GM18873 (cell line): ENCODE measurements around the gene DNAJA4.

Source experiments
- ATAC-seq: cut with Tn5 transposase; IDR thresholded peaks from one replicate; pipeline ENCODE4 v1.9.1; 2021; ENCODE audit warnings: mild to moderate bottlenecking, moderate library complexity, moderate number of reproducible peaks; ENCODE audit not compliant: unreplicated experiment, low FRiP score

Gene DNAJA4

DNA sequence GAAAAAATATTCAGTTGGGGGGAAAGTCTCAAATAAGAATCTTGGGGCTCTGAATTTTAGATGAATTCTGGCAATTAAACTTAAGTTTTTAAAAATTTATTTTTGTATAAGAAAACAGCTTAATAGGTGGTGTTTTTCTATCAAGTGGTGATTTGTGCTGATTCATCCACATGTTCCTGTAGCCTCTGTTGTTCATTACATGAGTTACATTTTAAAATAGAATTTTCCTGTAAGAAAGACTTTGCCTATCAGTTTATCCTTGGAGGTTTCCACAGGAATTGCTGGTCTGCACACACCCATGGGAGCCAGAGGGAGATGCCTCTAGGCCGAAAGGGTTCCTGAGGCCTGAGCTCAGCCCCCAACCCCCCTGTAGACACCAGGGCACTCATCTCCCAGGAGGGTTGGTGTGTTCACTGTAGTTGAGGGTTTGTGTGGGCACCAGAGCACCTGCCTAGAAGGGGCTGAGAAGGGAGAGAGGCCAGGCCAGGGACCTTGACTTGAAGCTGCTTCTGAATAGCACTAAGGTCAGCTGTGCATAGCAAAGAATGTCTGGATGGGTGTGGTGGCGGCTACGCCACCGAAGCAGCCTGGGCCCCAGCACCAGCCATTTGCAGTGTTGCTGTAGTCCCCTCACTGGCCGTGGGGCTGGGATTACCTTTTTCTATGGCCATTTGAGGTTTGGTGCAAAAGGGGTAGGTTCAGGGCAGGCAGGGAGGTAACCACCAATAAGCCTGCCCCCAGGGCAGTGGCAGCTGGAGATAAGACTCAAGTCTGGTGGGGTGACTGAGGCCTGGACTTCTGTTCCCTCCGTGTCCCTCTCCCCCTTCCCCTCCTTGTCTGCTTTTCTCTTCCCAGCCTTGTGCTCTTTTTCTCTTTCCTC, 11.9 kb downstream of the DNAJA4 start:
- no peak for ATAC-seq

DNA sequence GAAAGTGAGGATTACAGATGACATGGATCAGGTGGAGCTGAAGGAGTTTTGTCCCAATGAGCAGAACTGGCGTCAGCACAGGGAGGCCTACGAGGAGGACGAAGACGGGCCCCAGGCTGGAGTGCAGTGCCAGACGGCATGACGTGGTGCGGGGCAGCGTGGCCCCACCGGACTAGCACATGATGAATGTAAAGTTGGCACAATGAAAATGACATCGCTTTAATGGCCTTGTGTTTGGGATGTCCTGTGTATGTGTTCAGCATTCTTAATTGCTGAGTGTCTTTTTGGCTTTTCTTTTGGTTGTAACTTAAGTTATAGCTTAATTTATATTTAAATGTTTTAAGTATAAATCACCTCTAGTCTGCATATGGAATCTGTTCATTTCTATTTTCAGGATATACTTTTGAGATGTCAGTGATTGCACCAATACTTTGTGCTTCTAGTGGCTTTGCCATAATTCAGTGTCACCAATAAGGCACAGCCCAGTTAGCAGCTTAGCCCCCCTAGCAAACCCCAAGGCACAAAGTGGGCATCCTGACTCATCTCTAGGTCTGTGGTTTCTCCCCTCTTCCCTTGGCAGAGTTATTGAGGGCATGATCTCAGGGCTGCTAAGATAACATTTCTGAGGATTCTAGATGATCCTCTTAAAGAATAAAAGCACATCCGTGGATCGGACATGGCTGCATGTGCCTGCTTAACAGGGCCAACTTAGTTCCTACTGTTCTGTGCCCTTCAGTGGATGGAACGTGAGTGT, 16.1 kb downstream of the DNAJA4 start:
- ATAC-seq = no peak

DNA sequence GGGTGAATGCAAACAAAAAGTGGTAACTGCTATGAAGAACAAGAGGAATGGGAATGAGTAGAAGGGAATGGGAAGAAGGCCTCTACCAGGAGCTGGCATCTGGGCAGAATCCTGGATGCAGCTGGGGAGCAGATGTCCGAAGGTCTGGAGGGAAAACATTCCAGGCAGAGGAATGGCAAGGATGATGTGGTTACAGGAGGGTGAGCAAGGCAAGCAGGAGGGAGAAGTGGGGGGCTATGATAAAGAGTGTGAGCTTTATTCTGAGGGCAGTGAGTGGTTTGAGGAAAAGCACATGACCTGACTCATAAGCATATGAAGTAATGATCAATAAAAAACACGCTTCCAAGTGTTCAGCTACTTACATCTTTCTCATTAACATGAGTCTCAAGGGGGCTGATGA, 18.0 kb downstream of the DNAJA4 start:
- no peak for ATAC-seq

DNA sequence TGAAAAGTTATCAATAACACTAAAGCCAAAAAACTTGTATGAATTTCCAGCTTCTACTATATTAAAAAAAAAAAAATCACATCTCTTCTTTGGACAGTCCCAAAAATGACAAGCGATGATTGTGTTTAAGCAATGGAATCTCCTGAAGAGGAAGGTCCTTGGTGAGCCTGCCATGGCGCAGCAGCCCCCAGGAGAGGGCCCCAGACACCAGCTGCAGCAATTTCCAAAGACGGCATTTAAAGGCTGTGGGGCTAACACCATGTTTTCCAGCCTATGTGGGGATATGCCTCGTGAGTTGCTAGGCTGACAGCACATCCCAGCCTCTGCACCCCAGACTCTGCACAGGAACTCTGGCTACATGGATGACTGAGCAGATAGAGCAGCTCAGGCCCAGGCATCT, 20.4 kb downstream of the DNAJA4 start:
- no peak for ATAC-seq

DNA sequence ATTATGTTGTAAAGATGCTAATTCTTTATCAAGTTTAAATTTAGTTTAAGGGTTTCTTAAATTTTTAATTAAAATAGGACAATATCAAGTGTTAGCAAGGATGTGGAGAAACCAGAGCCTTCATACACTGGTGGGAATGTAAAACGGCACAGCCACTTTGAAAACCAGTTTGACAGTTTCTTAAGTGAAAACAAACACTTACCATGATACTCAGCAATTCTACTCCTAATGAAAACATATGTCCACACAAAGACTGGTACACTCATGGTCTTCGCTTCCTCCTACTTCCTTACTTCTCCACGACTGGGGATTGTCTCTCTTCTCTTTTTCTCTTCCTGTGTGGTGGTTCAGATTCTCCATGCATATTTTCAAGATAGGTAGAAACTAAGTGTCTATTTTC, 25.9 kb downstream of the DNAJA4 start:
- no peak for ATAC-seq

DNA sequence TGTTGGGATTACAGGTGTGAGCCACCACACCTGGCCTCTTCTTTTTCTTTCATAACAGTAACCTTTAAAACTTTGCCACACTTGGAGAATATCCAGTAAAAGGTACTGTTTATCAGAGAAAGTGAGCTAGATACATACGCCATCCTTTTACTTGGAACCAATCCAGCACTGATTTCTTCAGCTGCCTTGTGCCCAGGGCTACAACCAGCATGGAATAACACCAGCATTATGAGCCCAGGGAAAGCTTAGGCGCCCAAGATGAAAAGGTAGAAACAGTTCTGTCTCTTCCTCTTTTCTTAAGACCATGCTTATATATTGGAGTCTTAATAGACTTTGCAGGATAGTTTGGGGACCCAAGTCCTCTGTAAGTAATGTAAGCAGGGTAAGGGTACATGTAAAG, 26.7 kb downstream of the DNAJA4 start:
- no peak for ATAC-seq

DNA sequence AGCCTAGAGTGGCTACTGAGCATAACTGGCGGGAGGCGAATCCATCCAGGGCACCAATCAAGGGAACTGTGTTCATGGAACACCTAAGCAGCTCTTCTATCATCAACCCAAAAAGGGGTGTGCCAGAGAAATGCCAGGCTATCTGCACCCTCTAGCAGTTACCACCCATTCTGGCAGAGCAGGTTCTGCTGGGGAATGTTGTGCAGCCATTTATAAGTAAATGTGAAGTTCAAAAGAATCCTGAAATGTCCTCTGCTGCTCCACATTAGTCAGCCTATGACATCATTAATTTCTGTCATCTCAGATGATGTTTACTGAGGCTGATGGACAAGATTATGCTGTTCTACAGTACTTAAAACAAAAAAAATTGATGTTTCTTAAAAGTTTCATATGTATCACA, 27.3 kb downstream of the DNAJA4 start:
- no peak for ATAC-seq

DNA sequence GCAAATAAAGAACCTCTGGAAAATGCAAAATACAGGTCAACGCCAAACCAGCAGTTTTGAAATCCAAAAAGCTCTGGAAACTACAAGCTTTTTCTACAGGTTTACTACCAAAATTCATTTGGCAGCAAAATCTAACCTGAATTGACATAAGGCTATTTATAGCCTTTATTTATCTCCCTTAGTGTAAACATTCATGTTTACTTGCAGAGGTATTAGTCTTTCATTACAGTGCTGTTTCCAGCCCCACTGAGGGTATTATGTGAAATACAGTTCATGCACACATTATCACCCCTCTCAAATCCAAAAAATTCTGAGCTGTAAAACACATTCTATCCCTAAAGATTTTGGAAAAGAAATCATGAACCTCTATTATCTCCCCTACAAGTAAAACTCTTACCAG, 27.9 kb downstream of the DNAJA4 start:
- no peak for ATAC-seq

DNA sequence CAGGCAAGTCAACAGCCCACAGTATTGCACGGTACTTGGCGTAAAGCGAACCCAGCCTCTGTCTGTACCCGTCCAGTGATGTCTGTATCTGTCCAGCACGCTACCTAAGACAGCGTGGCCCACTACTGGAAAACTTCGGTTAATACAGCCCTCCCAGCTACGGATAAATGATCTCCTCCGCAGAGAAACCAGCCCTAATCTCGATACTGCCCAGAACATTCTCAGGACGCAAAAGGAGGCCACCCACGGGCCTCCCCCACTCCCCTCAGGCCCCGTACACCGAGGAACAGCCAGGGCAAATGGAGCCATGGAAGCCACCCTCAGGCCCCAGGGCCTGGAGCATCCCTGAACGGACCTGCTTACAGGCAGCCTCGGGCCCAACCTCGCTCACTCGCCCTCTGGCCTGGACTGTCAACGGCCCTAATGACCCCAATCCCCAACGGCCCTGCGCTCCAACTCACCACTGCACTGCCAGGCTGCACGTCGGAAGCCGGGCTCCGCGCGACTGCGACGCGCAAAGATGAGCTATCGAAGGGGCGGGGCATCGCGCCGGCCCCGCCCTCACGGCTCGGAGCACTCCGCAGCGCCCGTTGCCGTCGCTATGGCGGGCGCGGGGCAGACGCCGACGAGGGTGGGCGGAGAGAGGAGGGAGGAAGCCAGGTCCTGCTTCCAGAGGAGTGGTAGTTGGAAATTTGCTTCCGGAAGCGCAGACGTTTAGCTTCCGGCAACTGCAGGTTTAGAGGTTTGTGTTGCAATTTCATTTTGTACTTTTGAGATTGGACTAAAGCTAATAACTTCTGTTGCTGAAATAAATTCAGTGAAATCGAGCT, 35.0 kb downstream of the DNAJA4 start, which contains the start of gene SKIC8:
TSS of gene SKIC8 (minus strand) at position 509 of the 830 bp plus-strand sequence. CDS start 3,923 bp downstream, outside the sequence.
- peak; percentile 65 for ATAC-seq

DNA sequence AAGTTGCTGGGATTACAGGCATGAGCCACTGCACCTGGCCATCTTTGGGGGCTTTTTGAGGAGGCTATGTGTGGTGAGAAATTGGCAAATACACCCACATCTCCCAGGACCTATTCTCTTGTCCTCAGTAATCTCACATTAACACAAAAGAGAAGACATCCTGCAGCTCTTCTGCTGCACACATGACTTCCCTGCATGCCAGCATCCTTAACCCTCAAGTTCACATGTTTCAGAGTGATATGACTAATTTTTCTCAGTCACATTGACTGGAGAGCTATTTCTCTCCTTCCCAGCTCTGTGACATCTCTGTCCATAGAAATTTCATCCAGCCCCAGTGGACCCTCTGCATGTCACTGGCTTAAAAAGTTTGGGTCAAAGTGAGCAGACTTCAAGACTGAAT, 37.0 kb downstream of the DNAJA4 start:
- no peak for ATAC-seq

DNA sequence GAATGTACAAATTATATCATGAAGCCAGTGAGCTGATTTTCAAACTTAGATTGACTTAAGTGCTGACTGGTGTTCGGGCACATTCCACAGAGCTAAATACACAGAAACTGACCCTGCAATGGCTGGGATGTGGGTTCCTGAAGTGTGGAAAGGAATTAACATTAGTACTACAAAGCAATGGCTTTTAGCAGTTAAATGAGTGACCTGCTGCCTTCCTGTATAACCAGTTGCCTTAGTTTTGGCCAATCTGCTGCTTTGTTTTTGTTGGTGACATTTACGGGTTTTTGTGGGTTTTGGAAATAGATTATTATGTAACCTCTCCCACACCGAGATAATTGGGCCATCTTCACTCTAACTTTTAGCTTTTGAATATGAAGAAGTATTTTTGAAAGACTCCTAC, 37.5 kb downstream of the DNAJA4 start:
- ATAC-seq = no peak

DNA sequence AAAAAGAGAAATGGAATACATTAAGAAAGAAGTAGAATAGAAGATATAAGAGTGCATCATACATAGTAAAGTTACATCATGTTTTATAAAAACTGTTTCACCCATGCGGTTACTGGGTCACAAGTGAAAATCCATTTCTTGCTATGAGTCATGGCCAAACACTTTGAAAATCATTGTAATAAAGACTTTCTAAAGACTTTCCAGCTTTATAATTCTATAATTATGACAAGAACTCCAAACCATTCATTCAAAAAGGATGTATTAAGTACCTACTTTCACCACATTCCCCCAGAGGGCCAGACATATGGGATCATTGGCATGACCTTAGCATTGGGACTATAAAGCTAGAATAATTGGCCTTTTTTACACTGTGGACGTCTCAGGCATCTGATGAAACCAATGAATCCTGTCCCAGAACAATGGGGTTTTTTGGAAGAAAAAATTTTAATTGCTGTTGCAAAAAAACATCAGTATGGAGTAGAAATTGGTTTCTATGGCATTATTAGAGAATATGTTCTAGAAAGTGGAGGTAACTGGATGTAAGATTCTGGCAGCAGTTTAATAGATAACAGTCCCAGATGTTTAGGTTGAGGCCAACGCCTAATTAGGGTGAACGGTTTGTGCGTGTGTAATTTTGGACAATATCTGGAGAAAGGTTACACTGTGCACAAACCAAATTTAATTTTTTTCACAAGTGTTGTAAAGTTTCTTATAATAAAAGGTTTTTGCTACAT, 38.4 kb downstream of the DNAJA4 start:
- no peak for ATAC-seq

DNA sequence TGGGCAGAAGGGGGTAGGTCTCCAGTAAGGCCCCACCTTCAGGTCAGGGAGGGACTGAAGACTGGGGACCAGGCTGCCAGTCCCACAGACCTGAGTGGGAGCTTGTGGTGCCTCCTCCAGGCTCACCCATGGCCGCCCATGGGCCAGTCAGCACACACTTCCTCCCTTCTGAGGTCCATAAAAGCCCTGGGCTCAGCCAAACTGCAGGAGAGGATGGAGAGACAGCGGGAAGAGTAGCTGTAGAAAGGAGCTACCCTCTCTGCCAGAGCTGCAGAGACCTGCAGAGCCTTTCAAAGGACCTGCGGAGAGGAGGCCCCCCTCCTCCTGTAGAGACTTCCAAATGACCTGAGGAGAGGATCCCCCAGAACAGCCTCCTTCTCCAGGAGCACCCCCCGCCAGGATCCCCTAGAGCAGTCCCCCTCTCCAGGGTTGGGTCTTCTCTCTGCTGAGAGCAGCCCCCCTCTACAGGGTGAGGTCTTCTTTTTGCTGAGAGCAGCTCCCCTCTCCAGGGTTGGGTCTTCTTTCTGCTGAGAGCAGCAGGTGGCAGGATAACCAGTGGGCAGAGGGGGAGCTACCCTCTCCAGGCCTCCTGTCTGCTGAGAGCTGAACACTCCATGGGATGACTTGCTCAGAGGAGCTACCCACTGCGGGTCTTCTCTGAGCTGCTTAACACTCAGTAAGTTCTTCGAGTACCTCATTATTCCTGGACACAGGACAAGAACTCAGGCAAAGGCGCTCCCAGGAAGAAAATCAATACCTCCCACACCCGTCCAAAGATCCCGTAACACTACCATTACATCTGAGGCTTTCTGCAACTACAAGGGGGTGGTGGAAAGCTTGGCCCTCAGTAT, 40.1 kb downstream of the DNAJA4 start:
- no peak for ATAC-seq

DNA sequence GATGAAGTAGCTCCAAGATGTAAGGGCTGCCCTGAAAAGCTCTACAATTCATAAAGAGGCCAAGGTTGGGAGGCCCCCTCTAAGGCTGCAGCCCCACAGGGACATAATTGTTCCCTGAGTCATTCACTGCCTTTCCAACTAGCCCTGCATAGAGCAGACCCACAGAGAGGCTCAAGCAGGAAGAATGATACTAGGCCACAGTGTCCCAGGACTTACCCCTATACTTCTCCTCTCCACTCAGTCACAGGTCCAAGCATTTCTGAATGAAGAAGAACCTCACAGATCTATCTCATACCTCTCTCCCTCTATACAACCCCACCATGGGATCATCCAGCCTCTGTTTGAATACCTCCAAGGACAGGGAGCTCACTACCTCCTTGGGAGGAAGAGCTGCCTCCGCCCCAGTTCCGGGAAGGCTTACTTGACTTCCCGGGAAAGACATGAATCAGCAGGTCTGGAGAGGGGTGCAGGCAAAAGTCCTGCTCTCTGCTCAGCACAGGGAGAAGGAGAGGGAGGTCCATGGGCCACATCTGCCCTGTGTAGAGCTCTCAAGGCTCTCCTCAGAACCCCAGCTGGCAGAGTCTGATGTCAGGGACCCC, 41.9 kb downstream of the DNAJA4 start:
- ATAC-seq = no peak

DNA sequence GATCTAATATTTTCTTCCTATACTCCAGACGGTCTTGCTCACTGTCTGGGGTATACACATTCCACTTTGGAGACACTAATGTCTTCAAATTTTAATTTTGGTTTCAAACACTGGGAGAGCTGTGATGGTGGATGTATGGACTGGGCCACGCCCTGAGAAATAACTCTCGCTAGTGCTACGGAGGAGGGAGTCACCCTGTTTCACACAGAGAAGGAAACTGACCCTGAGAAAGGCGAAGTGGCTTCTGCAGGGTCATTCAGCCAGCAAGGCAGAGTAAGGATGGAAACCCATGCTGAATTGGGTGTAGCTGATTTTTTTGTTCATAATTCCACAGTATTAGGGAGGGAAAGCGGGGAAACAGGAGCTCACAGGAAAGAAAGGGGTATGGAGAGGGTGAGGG, 43.6 kb downstream of the DNAJA4 start:
- no peak for ATAC-seq

DNA sequence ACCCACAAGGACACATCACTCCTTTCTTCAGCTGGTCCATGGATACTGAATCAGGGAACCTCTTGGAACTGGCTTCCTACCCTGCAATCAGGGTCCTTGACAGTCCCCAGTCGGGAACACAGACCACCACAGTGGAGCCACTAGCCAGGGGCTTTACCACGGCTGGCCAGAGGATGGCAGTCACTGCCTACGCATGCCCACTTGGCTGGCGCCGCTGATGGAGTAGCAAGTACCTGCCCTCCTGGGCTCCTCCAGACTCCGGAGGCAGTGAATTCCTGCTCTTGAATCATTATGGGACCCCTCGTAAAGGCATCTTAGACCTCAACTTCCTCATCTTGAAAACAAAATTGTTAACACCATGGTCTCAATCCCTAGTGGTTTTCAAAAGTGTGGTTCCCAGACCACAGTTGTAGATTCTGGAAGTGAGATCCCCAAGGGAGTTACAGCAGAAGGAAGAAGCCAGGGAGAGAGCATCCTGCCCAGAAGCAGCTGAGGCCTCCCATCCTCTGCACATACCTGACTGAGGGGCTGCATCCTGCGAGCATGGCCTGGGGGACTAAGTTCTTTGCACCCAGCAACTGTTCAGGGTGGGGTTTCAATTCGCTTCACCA, 44.2 kb downstream of the DNAJA4 start:
- ATAC-seq = peak; percentile 42

DNA sequence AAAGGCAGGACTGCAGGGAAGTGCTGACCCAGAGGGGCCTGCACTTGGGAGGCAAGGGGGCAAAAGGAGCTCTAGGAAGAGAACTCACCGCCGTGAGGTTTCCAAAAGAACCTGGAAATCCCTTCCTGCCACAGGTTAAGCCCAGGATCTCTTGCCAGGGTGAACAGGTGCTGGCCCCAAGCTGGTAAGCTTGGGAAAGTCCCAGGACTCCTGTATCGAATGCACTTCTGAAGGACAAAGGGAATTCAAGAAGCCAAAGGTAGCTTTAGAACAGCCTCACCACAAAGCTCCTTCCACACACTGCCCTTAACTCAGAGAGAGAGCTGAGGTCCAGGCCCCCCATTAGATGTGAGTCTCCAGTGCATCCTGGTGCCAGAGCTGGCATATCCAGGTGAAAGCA, 46.9 kb downstream of the DNAJA4 start:
- ATAC-seq = no peak

DNA sequence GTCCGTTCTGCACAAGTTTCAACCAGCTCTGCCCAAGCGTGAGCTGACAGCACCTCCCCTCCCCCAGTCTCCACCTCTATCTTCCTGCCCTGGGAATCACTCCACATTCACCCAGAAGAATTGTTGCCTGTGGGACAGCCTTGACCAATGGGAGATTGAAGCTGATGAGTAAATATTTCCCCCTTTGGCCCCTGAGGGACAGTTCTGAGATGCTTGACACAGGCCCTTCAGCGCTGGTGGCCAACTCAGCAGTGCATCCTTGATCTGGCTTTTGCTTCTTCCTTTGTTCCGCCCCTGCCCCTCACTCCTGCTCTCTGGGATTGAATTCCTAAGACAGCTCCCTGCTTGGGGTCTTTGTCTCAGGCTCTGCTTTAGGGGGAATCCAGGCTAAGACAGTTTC, 48.2 kb downstream of the DNAJA4 start:
- no peak for ATAC-seq
